HG02571 (cell line): Measurements from ENCODE around the gene PYGM.

Source experiments
- ATAC-seq: cut with Tn5 transposase; IDR thresholded peaks from one replicate; pipeline ENCODE4 v1.9.1; 2021; ENCODE audit warnings: mild to moderate bottlenecking, moderate library complexity; ENCODE audit not compliant: unreplicated experiment

PYGM gene

GRCh38 chr11:64792482-64792881 lies 32.7 kb upstream of the PYGM start:
- ATAC-seq: no peak

- ATAC-seq: no peak
Measured at GRCh38 chr11:64791781-64792291, 32.1 kb upstream of the PYGM start.

GRCh38 chr11:64790205-64791095 lies 30.7 kb upstream of the PYGM start:
- ATAC-seq: no peak

GRCh38 chr11:64789331-64790204 lies 29.8 kb upstream of the PYGM start:
- ATAC-seq: no peak

GRCh38 chr11:64788321-64789215 lies 28.8 kb upstream of the PYGM start:
- ATAC-seq: no peak

GRCh38 chr11:64787526-64788320 lies 27.9 kb upstream of the PYGM start:
- no peak for ATAC-seq

GRCh38 chr11:64786308-64786707 lies 26.5 kb upstream of the PYGM start:
- no peak for ATAC-seq

- no peak for ATAC-seq
Measured at GRCh38 chr11:64784813-64785581, 25.2 kb upstream of the PYGM start.

GRCh38 chr11:64778473-64779298 lies 18.9 kb upstream of the PYGM start, which contains the start of gene SF1:
TSS of gene SF1 (minus strand) at chr11:64778542. CDS start at chr11:64778392, 150 bp downstream.
- ATAC-seq: peak; percentile 81

- peak; percentile 13 for ATAC-seq
Measured at GRCh38 chr11:64778223-64778472, 18.4 kb upstream of the PYGM start.

GRCh38 chr11:64777449-64778222 lies 17.9 kb upstream of the PYGM start:
- ATAC-seq: no peak

- no peak for ATAC-seq
Measured at GRCh38 chr11:64776875-64777274, 17.1 kb upstream of the PYGM start.

- ATAC-seq: no peak
Measured at GRCh38 chr11:64776425-64776824, 16.7 kb upstream of the PYGM start.

- ATAC-seq: no peak
Measured at GRCh38 chr11:64774144-64774543, 14.4 kb upstream of the PYGM start.

GRCh38 chr11:64772303-64773018 lies 12.7 kb upstream of the PYGM start:
- ATAC-seq: no peak

- ATAC-seq: no peak
Measured at GRCh38 chr11:64771861-64772260, 12.1 kb upstream of the PYGM start.

GRCh38 chr11:64770120-64770519 lies 10.3 kb upstream of the PYGM start:
- no peak for ATAC-seq
